Cardiac fibroblast (primary cell): ENCODE data around the gene FAM124A.

ENCODE experiments used
- DNase-seq, 2 donors: peaks; one replicate each; pipeline versions ENCODE4 v3.0.0 to v3.0.0-alpha.2; 2010; ENCODE audit warnings: low read depth in 2 of 2
- H3K4me3 ChIP-seq, 2 donors: replicated peaks in 1 of 2; 1 replicate in 1 of 2; 2 replicates in 1 of 2; pipeline ENCODE4 v1.5.1; 2011; ENCODE audit warnings: low read depth in 2 of 2, low read length in 2 of 2, mild to moderate bottlenecking in 2 of 2, moderate library complexity in 1 of 2
- TF ChIP-seq, protein P1 (sequence below): IDR thresholded peaks from one replicate; pipeline ENCODE4 v1.5.1; 2011; ENCODE audit warnings: low read depth, mild to moderate bottlenecking, low read length, inconsistent platforms

Gene FAM124A

DNA sequence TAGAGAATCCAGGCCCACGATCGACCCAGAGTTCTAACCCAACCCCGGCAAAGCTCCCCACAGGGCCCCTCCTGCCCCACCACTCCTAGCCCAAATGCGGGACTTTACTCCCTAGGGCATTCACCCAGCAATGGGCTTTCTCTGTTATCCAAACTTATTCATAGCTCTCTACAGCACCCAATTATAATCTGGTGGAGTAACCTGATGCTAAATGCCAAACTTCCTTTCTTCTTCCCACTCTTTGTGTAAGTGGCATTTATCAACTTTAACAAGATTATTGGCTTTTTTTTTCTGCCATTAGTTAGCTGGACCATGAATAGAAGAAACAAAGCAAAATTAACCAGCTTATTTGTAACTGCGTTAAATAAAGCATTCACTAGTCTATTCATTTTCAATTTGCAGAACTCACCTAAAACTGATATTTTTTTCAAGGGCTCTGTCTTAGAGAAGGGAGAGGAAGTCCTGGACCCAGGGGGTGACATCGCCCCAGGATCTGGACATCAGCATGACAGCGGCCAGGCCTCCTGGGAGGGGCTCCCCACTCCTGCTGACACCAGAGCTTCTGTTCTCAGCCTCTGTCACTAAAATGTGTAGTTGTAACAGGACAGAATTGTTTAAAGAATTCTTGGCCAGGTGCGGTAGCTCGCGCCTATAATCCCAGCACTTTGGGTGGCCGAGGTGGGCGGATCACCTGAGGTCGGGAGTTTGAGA is 1.5 kb downstream of the FAM124A start:
- H3K4me3 ChIP-seq, result no peak overlapping the region
- TF ChIP-seq, protein P1, sequence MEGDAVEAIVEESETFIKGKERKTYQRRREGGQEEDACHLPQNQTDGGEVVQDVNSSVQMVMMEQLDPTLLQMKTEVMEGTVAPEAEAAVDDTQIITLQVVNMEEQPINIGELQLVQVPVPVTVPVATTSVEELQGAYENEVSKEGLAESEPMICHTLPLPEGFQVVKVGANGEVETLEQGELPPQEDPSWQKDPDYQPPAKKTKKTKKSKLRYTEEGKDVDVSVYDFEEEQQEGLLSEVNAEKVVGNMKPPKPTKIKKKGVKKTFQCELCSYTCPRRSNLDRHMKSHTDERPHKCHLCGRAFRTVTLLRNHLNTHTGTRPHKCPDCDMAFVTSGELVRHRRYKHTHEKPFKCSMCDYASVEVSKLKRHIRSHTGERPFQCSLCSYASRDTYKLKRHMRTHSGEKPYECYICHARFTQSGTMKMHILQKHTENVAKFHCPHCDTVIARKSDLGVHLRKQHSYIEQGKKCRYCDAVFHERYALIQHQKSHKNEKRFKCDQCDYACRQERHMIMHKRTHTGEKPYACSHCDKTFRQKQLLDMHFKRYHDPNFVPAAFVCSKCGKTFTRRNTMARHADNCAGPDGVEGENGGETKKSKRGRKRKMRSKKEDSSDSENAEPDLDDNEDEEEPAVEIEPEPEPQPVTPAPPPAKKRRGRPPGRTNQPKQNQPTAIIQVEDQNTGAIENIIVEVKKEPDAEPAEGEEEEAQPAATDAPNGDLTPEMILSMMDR, result no peak
- no peak for DNase-seq

DNA sequence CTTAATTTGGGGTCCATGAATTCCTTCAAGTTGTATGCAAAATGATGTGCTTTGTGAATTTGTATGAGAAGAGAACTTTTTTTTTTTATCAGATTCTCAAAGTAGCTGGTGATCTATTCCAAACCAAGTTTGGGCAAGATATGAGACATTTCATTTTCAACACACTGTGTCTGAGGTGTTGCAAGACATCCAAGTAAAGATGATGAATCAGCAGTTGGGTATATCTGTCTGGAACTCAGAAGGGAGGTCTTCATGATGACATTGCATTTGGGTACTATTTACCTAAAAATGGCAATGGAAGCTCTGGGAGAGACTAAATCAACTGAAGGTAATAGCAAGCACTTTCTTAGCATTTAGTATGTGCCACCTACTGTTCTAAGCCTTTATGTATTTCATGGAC is 2.8 kb downstream of the FAM124A start:
- H3K4me3 ChIP-seq, result no peak overlapping the region
- TF ChIP-seq, protein P1, result no peak
- peak in 1 of 2 donors; percentile 41 for DNase-seq

DNA sequence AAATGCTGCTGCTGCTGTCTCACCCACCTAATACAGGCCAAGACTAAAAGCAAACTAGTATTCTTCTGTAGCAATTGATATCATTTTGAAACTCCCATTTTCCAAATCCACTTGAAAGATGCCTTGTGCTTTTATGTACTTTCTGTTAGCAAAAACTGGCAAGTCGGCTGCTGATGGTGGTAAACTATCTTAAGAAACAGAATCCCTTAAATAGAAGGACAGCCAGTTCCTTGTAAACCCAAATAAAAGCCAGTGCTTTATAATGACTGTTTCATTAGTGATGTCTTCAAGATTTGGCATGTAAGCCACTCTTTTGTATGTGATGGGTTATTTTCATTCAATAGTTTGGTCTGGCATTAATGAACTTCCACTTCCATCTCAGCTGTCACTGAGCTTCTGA is 5.2 kb downstream of the FAM124A start:
- TF ChIP-seq, protein P1, result no peak
- DNase-seq, result no peak
- no peak overlapping the region for H3K4me3 ChIP-seq

DNA sequence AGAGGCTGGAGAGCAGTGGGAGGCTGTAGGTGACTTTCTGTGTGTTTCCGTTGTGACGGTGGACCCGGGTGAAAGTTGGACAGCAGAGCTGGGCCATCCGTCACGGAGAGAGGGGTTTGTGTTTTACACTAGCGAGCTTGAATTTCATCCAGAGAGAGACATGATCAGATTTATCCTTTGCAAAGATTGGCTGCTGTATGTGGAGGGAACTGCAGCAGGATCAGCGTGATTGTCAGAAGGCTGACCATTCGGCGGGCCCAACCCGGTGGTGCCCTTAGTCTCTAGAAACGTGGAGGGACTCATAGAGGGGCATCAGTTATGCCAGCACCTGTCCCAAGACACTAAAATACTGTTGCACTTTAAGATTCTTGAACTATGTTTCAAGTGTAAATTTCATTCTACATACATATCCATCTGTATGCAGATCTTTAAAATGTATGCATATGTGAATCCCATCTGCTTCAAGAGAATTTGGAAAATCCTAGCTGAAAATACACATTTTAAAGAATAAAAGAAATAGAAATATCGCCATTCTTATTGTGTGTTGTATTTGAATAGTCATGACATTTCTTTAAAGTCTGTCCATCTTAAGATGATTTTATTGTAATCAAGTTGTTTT is 7.0 kb downstream of the FAM124A start:
- TF ChIP-seq, protein P1, result no peak
- H3K4me3 ChIP-seq, result no peak overlapping the region
- no peak for DNase-seq

DNA sequence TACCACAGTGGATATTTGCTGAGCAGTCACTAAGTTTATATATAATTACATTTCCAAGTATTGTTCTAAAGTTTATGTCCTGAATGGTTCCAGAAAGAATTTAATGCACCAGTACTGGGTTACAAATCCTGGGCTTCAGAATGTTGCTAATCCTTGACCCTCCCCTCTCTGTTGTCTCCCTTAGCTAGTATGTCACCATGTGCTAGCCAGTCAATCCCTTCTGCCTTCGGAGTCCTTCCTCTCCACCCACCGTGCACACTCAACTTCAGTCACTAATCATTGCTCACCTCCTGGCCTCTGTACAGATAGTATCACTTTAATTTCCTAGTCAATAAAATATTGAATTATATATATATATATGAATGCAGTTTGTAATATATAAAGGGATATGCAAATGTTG is 7.5 kb downstream of the FAM124A start:
- H3K4me3 ChIP-seq, result no peak overlapping the region
- TF ChIP-seq, protein P1, result no peak
- DNase-seq, result no peak

DNA sequence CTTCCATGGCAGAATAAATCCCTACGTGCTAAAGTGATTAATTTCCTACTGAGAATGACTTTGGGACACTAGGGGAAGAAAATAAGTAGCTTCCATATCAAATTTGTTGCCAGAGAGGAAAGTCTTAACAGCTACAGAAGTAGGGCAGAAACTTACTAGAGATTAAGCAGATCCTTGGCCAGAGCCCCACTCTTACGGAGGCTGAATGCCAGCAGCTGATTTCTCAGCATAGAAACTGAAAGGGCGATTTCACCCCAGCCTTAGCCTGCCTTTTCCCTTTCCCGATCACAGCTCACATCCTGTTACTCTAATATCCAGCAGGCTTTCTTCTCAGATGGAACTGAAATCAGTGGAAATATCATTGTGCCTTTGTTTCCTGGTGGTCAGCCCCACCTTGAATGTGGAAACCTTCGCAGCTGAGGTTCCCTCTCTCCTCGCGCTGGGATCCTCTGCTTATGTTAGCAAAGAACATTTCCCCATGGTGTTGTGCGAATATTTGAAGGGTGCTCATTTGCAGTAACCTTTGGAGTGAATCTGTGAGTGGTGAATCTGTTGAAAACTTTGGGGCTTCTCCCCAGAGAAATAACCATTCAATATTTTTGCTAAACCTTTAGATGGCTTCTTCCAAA is 8.4 kb downstream of the FAM124A start:
- peak; percentile 36 to 86 for DNase-seq
- TF ChIP-seq, protein P1, result no peak
- peak overlapping the region in 1 of 2 donors; percentile 1 for H3K4me3 ChIP-seq
